Transverse colon (tissue), 4 donors: ENCODE measurements around the gene ENPP6. TPM values are rescaled to one million over a fixed set of nuclear protein-coding genes. Genes with fewer than 3 reads are reported as not detected.

Experiments used
- DNase-seq: peaks from one replicate; pipeline ENCODE4 v3.0.0-alpha.2; 2019
- H3K27ac ChIP-seq, 4 donors: fragments of 200-600 bp; sonication (generic); 2 replicates each; pipeline ENCODE4 v1.5.1; 2016 to 2018; ENCODE audit warnings: inconsistent platforms in 4 of 4
- H3K27me3 ChIP-seq: fragments of 200-600 bp; sonication (generic); 2 replicates; pipeline ENCODE4 v1.5.1; 2017; ENCODE audit warnings: inconsistent platforms
- H3K36me3 ChIP-seq, 4 donors: fragments of 200-600 bp; sonication (generic); 2 replicates each; pipeline ENCODE4 v1.5.1; 2017 to 2019; ENCODE audit warnings: inconsistent platforms in 4 of 4
- H3K4me1 ChIP-seq, 4 donors: fragments of 200-600 bp; sonication (generic); 2 replicates each; pipeline ENCODE4 v1.5.1; 2017 to 2020; ENCODE audit warnings: inconsistent platforms in 4 of 4
- H3K4me3 ChIP-seq, 4 donors: fragments of 200-600 bp; sonication (generic); 1 replicate in 1 of 4; 2 replicates in 3 of 4; pipeline versions ENCODE4 v1.5.1 to v1.6.1; 2017 to 2019; ENCODE audit warnings: inconsistent platforms in 4 of 4
- H3K9me3 ChIP-seq, 2 donors: fragments of 200-600 bp; sonication (generic); 2 replicates each; pipeline ENCODE4 v1.5.1; 2017 to 2019; ENCODE audit warnings: inconsistent platforms in 2 of 2
- EP300 ChIP-seq: sonication (generic); formaldehyde crosslinking; IDR thresholded peaks from one replicate; pipeline ENCODE4 v1.6.1; 2017; ENCODE audit warnings: antibody characterized with exemption, low read depth
- POLR2A ChIP-seq: fragments of 450-650 bp; IDR thresholded peaks from one replicate; pipeline ENCODE4 v1.6.1; 2016; ENCODE audit warnings: antibody characterized with exemption, mild to moderate bottlenecking, moderate library complexity
- POLR2AphosphoS5 ChIP-seq, 3 donors: sonication (generic); formaldehyde crosslinking; IDR thresholded peaks; one replicate each; pipeline ENCODE4 v1.6.1; 2016; ENCODE audit warnings: antibody characterized with exemption in 3 of 3
- WGBS, 2 donors: methylation state at CpG; one replicate each; pipeline ENCODE4 v1.1.5; 2018; ENCODE audit warnings: low coverage in 1 of 2; 5-methylcytosine and 5-hydroxymethylcytosine counted together
- in situ Hi-C, 4 donors: fragments of 200-750 bp; cut with MboI; loops; one replicate each; pipeline versions ENCODE4 v1.15.0 to v1.15.1; 2017; ENCODE audit warnings: low sequenced_read_pairs in 3 of 4, low pct_ligation_motif_present in 1 of 4, low pct_unique_long_range_greater_than_20kb in 1 of 4
- intact Hi-C: fragments of 100-400 bp; cut with DNase I; formaldehyde crosslinking; loops from one replicate; pipeline ENCODE4 v1.15.1; 2023; ENCODE audit warnings: low total_unique reads
- total RNA-seq, 4 donors: library from RNA; depleted of rRNA; stranded (reverse); fragments of >200 nt; gene quantifications; one replicate each; pipeline ENCODE4 v1.1.0, GENCODE V29; 2016
- TF ChIP-seq, protein P1 (sequence below), 5 experiments: fragments of 200-600 bp in 3 of 5; fragments of 450-650 bp in 2 of 5; sonication (generic) in 3 of 5; IDR thresholded peaks; 1 replicate in 2 of 5; 2 replicates in 3 of 5; pipeline ENCODE4 v1.5.1; 2016 to 2017; ENCODE audit warnings: antibody characterized with exemption in 5 of 5, inconsistent platforms in 3 of 5, mild to moderate bottlenecking in 2 of 5, moderate library complexity in 1 of 5

The ENPP6 gene
- total RNA-seq, 4 donors from 2014 or later = 0.14 to 0.64 TPM; not detected in 2

DNA sequence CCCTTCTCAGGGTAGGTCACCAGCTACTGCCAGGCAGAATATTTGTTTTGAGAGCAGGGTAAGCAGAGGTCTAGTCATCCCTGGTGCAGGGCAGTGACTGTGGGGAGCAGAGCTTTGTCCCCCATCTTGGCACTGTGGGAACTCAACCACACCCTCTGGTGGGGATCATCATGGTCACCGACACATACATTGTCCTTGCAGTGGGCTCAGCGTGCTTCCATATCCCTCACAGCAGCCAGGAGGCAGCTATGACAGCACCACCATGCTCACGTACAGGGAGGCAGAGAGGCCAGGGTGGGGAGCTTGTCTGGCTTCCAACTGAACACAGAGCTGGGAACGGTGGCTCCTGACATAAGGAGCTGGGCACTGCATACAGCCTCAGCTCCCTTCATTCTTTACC, 102.3 kb downstream of the ENPP6 start:
- no peaks in the 10 kb centered on the region for H3K4me1 ChIP-seq
- in situ Hi-C loops = no loop called here
- no peak overlapping the region for H3K4me3 ChIP-seq
- no peak overlapping the region for H3K27ac ChIP-seq
- H3K27me3 ChIP-seq = no peaks in the 10 kb centered on the region
- no peaks in the 10 kb centered on the region for H3K9me3 ChIP-seq
- DNase-seq = no peak
- 74% methylated on average over 4 of the region's 4 CpGs; no CpG with 5 or more reads in 1 of the 2 donors for whole genome bisulfite sequencing, 2 donors
- TF ChIP-seq, protein P1, sequence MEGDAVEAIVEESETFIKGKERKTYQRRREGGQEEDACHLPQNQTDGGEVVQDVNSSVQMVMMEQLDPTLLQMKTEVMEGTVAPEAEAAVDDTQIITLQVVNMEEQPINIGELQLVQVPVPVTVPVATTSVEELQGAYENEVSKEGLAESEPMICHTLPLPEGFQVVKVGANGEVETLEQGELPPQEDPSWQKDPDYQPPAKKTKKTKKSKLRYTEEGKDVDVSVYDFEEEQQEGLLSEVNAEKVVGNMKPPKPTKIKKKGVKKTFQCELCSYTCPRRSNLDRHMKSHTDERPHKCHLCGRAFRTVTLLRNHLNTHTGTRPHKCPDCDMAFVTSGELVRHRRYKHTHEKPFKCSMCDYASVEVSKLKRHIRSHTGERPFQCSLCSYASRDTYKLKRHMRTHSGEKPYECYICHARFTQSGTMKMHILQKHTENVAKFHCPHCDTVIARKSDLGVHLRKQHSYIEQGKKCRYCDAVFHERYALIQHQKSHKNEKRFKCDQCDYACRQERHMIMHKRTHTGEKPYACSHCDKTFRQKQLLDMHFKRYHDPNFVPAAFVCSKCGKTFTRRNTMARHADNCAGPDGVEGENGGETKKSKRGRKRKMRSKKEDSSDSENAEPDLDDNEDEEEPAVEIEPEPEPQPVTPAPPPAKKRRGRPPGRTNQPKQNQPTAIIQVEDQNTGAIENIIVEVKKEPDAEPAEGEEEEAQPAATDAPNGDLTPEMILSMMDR (IDR thresholded peaks at IDR 0.05) = no peak
- TF ChIP-seq POLR2A = no peak
- TF ChIP-seq EP300 = no peak
- no peak for TF ChIP-seq POLR2AphosphoS5 (IDR thresholded peaks at IDR 0.05)
- H3K36me3 ChIP-seq = no peaks in the 10 kb centered on the region
- intact Hi-C loops = no loop called here

DNA sequence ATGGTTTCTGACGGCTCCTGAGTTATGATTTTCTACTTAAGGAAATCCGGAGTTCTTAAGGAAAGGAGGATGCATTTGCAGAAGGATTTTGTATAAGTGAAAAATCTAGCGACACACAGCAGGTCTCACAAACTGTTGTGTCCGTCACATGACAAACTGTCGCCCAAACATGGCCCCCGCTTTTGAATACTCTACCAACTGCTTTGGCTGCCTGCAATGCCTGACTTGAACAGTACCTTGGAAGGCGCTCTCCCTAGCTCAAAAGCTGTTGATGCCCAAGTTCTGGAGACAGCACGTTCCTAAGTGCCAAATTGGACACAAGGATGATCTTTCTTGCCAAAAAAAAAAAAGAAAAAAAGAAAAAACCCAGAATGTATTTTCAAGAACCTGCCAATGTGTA, 103.2 kb downstream of the ENPP6 start:
- Histone ChIP-seq H3K36me3 (no peaks in the 10 kb centered on the region), H3K27ac (no peak overlapping the region), H3K4me1 (no peaks in the 10 kb centered on the region), H3K27me3 (no peaks in the 10 kb centered on the region), H3K4me3 (no peak overlapping the region), H3K9me3 (no peaks in the 10 kb centered on the region)
- no peak for TF ChIP-seq POLR2A
- no peak for TF ChIP-seq POLR2AphosphoS5 (IDR thresholded peaks at IDR 0.05)
- no peak for TF ChIP-seq EP300
- TF ChIP-seq, protein P1 (IDR thresholded peaks at IDR 0.05) = no peak
- in situ Hi-C loops (no loop called here), intact Hi-C loops (no loop called here)
- no peak for DNase-seq
- WGBS, 2 donors = 77 to 87% methylated on average over 7 to 8 of the region's 8 CpGs

DNA sequence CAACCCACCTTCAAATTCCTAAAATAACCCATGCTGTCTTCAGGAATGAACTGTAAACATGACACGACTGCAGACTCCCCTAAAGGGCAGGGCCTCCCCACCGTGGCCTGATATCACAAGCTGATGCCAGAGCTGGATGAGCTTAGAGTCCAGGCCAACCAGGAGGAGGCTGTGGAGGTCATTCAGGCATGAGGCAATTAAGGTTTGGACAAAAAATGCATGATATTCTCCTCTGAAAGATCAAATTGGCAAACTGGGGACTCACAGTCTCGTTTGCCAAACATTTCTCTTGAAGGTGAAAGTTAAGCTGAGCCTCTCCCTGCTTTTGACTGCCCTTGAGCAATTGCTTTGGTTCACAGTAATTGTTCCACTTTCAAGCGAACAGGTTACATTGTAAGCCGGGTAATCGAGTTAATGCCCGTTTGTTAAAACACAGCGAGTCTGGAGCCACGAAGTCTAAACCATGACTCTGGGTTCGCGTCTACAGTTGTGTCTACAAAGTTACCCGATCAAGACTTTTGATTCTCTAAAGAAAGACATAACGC, 105.6 kb downstream of the ENPP6 start:
- in situ Hi-C loops (no loop called here), intact Hi-C loops (no loop called here)
- H3K9me3 ChIP-seq = no peaks in the 10 kb centered on the region

DNA sequence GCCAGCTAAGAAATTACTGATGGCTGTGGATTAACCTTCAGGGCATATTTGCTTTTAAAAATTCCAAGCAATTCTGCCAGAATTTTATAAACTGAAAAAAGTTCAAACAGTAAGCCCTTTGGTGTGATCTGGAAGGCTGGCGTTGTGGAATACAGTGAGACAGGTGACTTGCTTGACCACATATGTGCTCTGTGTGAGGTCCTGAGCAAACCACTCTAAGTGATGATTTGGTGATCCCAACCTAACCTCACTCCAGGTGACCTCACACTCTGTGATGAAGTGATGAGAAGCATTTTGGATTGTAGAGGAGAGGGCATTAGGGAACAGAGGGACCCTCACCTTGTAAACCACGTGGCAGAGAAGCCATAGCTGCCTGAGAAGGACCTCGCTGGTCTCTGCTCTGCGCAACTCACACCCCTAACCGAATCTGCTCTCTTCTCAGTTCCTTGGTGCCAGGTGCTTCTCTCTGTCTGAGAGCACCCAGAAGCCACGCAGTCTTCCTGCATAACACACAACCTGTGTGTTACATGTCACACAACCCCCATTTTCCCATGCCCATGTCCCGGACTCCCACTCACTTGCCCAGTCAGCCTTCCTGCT, 106.3 kb downstream of the ENPP6 start:
- Histone ChIP-seq H3K4me1 (no peaks in the 10 kb centered on the region), H3K36me3 (no peaks in the 10 kb centered on the region), H3K27ac (no peak overlapping the region), H3K9me3 (no peaks in the 10 kb centered on the region), H3K27me3 (no peaks in the 10 kb centered on the region), H3K4me3 (no peak overlapping the region)
- TF ChIP-seq POLR2AphosphoS5 (IDR thresholded peaks at IDR 0.05) (no peak), EP300 (no peak), POLR2A (no peak)
- TF ChIP-seq, protein P1 (IDR thresholded peaks at IDR 0.05) = no peak
- intact Hi-C loops = no loop called here
- DNase-seq = no peak
- 83 to 89% methylated on average over 1 to 7 of the region's 7 CpGs for WGBS, 2 donors
- in situ Hi-C loops = no loop called here

More for the DNA sequence above, 105.6 kb downstream of the ENPP6 start:
- Histone ChIP-seq H3K36me3 (no peaks in the 10 kb centered on the region), H3K4me1 (no peaks in the 10 kb centered on the region), H3K27ac (no peak overlapping the region), H3K27me3 (no peaks in the 10 kb centered on the region), H3K4me3 (no peak overlapping the region)
- DNase-seq = no peak
- TF ChIP-seq, protein P1 (IDR thresholded peaks at IDR 0.05) = no peak
- TF ChIP-seq POLR2A = no peak
- TF ChIP-seq EP300 = no peak
- TF ChIP-seq POLR2AphosphoS5 (IDR thresholded peaks at IDR 0.05) = no peak
- 84 to 93% methylated on average over 11 to 13 of the region's 13 CpGs for WGBS, 2 donors
